Fibroblast of lung (primary cell): ENCODE data around the gene ANO2.

Source experiments
- CTCF ChIP-seq, 2 donors: IDR thresholded peaks in 1 of 2; conservative IDR thresholded peaks in 1 of 2; 1 replicate in 1 of 2; 2 replicates in 1 of 2; pipeline ENCODE4 v1.5.1; 2011 to 2012; ENCODE audit warnings: low read length in 2 of 2, control low read depth in 1 of 2, inconsistent platforms in 1 of 2, low read depth in 1 of 2, mild to moderate bottlenecking in 1 of 2
- EZH2 ChIP-seq: IDR thresholded peaks from 2 replicates; pipeline ENCODE4 v1.5.1; 2012; ENCODE audit warnings: low read length, control low read depth, mild to moderate bottlenecking; ENCODE audit errors: missing control alignments

- TF ChIP-seq EZH2 (no peak), CTCF (conservative IDR thresholded peaks at IDR 0.05 in 1 of 2, IDR thresholded peaks at IDR 0.05 in 1 of 2; ENCODE audit: low read depth in 1 of 2, low read length in 2 of 2) (no peak)
Measured at GRCh38 chr12:5718073-5718472, 227.0 kb downstream of the ANO2 start.
